HepG2 (cell line): Measurements from ENCODE around the gene ANKRD55. TPM values are rescaled to one million over a fixed set of nuclear protein-coding genes. Genes with fewer than 3 reads are reported as not detected.

Experiments
- ATAC-seq: fragments of 200-7000 bp; cut with Tn5 transposase; 3 replicates; pipeline ENCODE4 v1.9.1; 2020; ENCODE audit warnings: mild to moderate bottlenecking, moderate library complexity
- BruUV-seq: library from RNA; stranded (reverse); fragments of 400-500 nt; replicated peaks from 2 replicates; lab custom pipeline; 2021; lab: Mats Ljungman, UMichigan
- CTCF ChIA-PET: fragments of 300-600 bp; formaldehyde crosslinking; extraction: SDS; loops from one replicate; lab custom pipeline; 2021; ENCODE audit warnings: low total read pairs, inconsistent platforms, low intra/inter-chr PET ratio; lab: Yijun Ruan, JAX
- POLR2A ChIA-PET: fragments of 350-600 bp; sonication (Branson Sonifier 250); formaldehyde crosslinking; loops from one replicate; lab custom pipeline; 2020; ENCODE audit warnings: antibody characterized with exemption, inconsistent platforms; lab: Yijun Ruan, JAX
- DNase-seq: peaks from one replicate; pipeline ENCODE4 v3.0.0-alpha.2; 2015; ENCODE audit warnings: low spot score
- FAIRE-seq: peaks from 3 replicates; lab custom pipeline; 2011; peaks lifted over from hg19 to GRCh38; lab: Jason Lieb, UNC
- H2AFZ ChIP-seq: one replicate; pipeline ENCODE4 v1.6.1; 2011; ENCODE audit warnings: low read length, inconsistent platforms
- H3K27ac ChIP-seq: fragments of 300-600 bp; 3 replicates; pipeline ENCODE4 v1.8.0; 2011; ENCODE audit warnings: mixed run types, mild to moderate bottlenecking, mixed read lengths, low read length, inconsistent platforms; ENCODE audit not compliant: insufficient read depth; ENCODE audit errors: extremely low read length
- H3K27me3 ChIP-seq, 2 experiments: fragments of 200-600 bp in 1 of 2; 2 replicates in 1 of 2; 3 replicates in 1 of 2; pipeline versions ENCODE4 v1.6.0 to v1.8.0; 2011; ENCODE audit warnings: low read length in 2 of 2, mild to moderate bottlenecking in 2 of 2, moderate library complexity in 2 of 2, inconsistent platforms in 1 of 2; ENCODE audit not compliant: insufficient read depth in 2 of 2, control insufficient read depth in 1 of 2
- H3K36me3 ChIP-seq, 2 experiments: fragments of 200-600 bp in 1 of 2; replicated peaks in 1 of 2; 2 replicates in 1 of 2; 3 replicates in 1 of 2; pipeline versions ENCODE4 v1.5.1 to v1.8.0; 2011; ENCODE audit warnings: low read length in 2 of 2, inconsistent platforms in 1 of 2; ENCODE audit not compliant: insufficient read depth in 2 of 2, control insufficient read depth in 1 of 2
- H3K4me1 ChIP-seq: 2 replicates; pipeline ENCODE4 v1.5.1; 2012; ENCODE audit warnings: low read length, inconsistent platforms; ENCODE audit not compliant: insufficient read depth
- H3K4me2 ChIP-seq: 2 replicates; pipeline ENCODE4 v1.6.0; 2011; ENCODE audit warnings: low read depth, low read length, inconsistent platforms
- H3K4me3 ChIP-seq, 3 experiments: fragments of 200-600 bp in 1 of 3; sonication (generic), shearing (Covaris generic) in 1 of 3; replicated peaks in 1 of 3; 2 replicates each; pipeline ENCODE4 v1.5.1; 2011 to 2016; ENCODE audit warnings: low read length in 3 of 3, inconsistent platforms in 2 of 3, low read depth in 2 of 3, mild to moderate bottlenecking in 2 of 3, control low read depth in 1 of 3, mixed read lengths in 1 of 3; ENCODE audit not compliant: insufficient read depth in 1 of 3
- H3K79me2 ChIP-seq: one replicate; pipeline ENCODE4 v1.6.1; 2011; ENCODE audit warnings: low read length, inconsistent platforms; ENCODE audit not compliant: insufficient read depth
- H3K9ac ChIP-seq: 2 replicates; pipeline ENCODE4 v1.6.0; 2011; ENCODE audit warnings: mild to moderate bottlenecking, low read depth, low read length, inconsistent platforms; ENCODE audit not compliant: insufficient read depth
- H3K9me3 ChIP-seq: 2 replicates; pipeline ENCODE4 v1.5.1; 2012; ENCODE audit warnings: mild to moderate bottlenecking, low read length
- H4K20me1 ChIP-seq: 2 replicates; pipeline ENCODE4 v1.6.0; 2011; ENCODE audit warnings: inconsistent platforms, mild to moderate bottlenecking, low read length, moderate library complexity; ENCODE audit not compliant: insufficient read depth
- BCL6 ChIP-seq: IDR thresholded peaks from 2 replicates; pipeline ENCODE4 v1.6.1; 2016; ENCODE audit warnings: missing genetic modification reagents, missing compliant biosample characterization
- FOSL2 ChIP-seq: sonication (generic); formaldehyde crosslinking; IDR thresholded peaks from 2 replicates; pipeline ENCODE4 v1.4.0; 2020; ENCODE audit warnings: missing genetic modification reagents
- KDM6A ChIP-seq: IDR thresholded peaks from 2 replicates; pipeline ENCODE4 v1.6.1; 2016; ENCODE audit warnings: low read depth
- SP5 ChIP-seq: IDR thresholded peaks from 2 replicates; pipeline ENCODE4 v1.6.1; 2016; ENCODE audit warnings: low read depth, borderline replicate concordance
- ZNF101 ChIP-seq: sonication (generic); formaldehyde crosslinking; IDR thresholded peaks from 2 replicates; pipeline ENCODE4 v1.4.0; 2020; ENCODE audit warnings: mild to moderate bottlenecking, low read depth, missing genetic modification reagents, borderline replicate concordance
- ZNF501 ChIP-seq: sonication (generic); formaldehyde crosslinking; IDR thresholded peaks from 2 replicates; pipeline ENCODE4 v1.5.1; 2020; ENCODE audit warnings: mild to moderate bottlenecking, moderate library complexity, missing genetic modification reagents
- ZNF850 ChIP-seq: sonication (generic); formaldehyde crosslinking; conservative IDR thresholded peaks from 2 replicates; pipeline ENCODE4 v1.9.0; 2021; ENCODE audit warnings: mild to moderate bottlenecking, missing genetic modification reagents
- WGBS: methylation state at CpG from one replicate; pipeline ENCODE4 v1.1.6; 2017; ENCODE audit warnings: low lambda C conversion rate; 5-methylcytosine and 5-hydroxymethylcytosine counted together
- in situ Hi-C: cut with HindIII; loops from 2 replicates; pipeline ENCODE4 v1.10.0; 2017; ENCODE audit warnings: low pct_unique_long_range_greater_than_20kb; ENCODE audit not compliant: extremely low pct_ligation_motif_present
- intact Hi-C: fragments of 100-400 bp; cut with micrococcal nuclease; formaldehyde crosslinking; loops from one replicate; pipeline ENCODE4 v1.10.0; 2022; ENCODE audit not compliant: unreplicated experiment
- polyA plus RNA-seq, 8 experiments: library from polyadenylated mRNA; depleted of rRNA in 3 of 8; stranded (reverse) in 7 of 8; unstranded in 1 of 8; fragments of >200 nt; fragmentation: Illumina TruSeq in 4 of 8; extraction: Trizol in 4 of 8; gene quantifications; 2 replicates each; pipeline versions ENCODE4 v1.2.1 to v1.2.3, GENCODE V29; 2011 to 2016; ENCODE audit warnings: low read depth in 4 of 8, missing spikeins in 1 of 8, mixed read lengths in 1 of 8; ENCODE audit not compliant: insufficient read depth in 1 of 8
- total RNA-seq, 5 experiments: library from RNA; depleted of rRNA; stranded (reverse); fragments of >200 nt; fragmentation: Illumina TruSeq; extraction: Trizol; gene quantifications; 2 replicates each; pipeline ENCODE4 v1.2.3, GENCODE V29; 2016; ENCODE audit warnings: low read depth in 1 of 5
- TF ChIP-seq, protein P1 (sequence below): sonication (generic); formaldehyde crosslinking; IDR thresholded peaks from 2 replicates; pipeline ENCODE4 v1.5.1; 2020; ENCODE audit warnings: mild to moderate bottlenecking, missing genetic modification reagents
- TF ChIP-seq, protein P2 (sequence below): sonication (generic); formaldehyde crosslinking; IDR thresholded peaks from 2 replicates; pipeline ENCODE4 v1.9.0; 2022; ENCODE audit warnings: low read depth, missing genetic modification reagents
- TF ChIP-seq, protein P3 (sequence below): sonication (generic); formaldehyde crosslinking; IDR thresholded peaks from 2 replicates; pipeline ENCODE4 v1.4.0; 2020; ENCODE audit warnings: missing genetic modification reagents
- TF ChIP-seq, protein P4 (sequence below): sonication (generic); formaldehyde crosslinking; IDR thresholded peaks from 2 replicates; pipeline ENCODE4 v1.5.1; 2020; ENCODE audit warnings: missing genetic modification reagents, mild to moderate bottlenecking, borderline replicate concordance
- TF ChIP-seq, protein P5 (sequence below): sonication (generic); formaldehyde crosslinking; IDR thresholded peaks from 2 replicates; pipeline ENCODE4 v1.5.1; 2020; ENCODE audit warnings: mild to moderate bottlenecking, moderate library complexity, missing genetic modification reagents

The ANKRD55 gene
- total and polyA plus RNA-seq, 2 of the 13 experiments (the other 11 are each of a cell fraction or from before 2014, with no cell fraction given): 0.11 to 0.28 TPM

DNA sequence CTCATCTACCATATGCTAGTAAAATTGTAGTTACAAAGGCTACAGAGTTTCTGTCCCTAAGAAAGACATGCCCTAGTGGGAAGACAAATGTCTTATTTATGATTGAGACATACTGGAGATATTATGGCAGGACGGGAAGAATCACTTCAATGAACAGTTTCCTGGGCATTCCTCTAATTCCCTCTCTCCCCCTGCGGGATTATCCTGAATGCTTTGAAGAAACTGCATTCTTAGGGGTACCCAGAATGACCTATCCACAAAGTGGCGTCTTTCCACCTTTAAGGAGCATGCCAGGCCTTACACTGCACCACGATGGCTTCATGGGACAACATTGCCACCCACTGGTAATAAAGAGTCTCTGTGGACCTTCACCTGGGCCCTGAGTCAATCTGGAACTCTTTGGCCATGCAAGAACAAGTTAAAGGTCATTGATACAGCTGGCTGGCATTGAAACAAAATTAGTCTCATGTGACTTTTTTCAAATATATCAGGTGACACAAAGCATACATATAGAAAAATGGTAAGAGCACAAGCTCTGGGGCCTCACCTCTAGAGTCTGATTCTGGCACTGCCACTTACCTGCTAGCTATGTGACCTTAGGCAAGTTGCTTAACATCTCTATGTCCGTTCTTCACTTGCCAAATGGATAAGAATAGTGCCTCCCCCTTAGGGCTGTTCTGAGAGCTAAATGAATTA, 32.0 kb downstream of the ANKRD55 start (continued):
- TF ChIP-seq, protein P1, sequence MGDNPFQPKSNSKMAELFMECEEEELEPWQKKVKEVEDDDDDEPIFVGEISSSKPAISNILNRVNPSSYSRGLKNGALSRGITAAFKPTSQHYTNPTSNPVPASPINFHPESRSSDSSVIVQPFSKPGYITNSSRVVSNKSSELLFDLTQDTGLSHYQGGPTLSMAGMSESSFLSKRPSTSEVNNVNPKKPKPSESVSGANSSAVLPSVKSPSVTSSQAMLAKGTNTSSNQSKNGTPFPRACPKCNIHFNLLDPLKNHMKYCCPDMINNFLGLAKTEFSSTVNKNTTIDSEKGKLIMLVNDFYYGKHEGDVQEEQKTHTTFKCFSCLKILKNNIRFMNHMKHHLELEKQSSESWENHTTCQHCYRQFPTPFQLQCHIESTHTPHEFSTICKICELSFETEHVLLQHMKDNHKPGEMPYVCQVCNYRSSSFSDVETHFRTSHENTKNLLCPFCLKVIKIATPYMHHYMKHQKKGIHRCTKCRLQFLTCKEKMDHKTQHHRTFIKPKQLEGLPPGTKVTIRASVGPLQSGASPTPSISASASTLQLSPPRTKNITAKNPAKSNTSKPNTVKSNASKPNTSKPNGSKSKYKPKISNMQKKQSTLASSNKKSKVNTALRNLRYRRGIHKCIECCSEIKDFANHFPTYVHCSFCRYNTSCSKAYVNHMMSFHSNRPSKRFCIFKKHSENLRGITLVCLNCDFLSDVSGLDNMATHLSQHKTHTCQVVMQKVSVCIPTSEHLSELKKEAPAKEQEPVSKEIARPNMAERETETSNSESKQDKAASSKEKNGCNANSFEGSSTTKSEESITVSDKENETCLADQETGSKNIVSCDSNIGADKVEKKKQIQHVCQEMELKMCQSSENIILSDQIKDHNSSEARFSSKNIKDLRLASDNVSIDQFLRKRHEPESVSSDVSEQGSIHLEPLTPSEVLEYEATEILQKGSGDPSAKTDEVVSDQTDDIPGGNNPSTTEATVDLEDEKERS (CRISPR knock-in tag): no peak
- TF ChIP-seq FOSL2 (CRISPR knock-in tag): peak; percentile 65
- TF ChIP-seq, protein P2, sequence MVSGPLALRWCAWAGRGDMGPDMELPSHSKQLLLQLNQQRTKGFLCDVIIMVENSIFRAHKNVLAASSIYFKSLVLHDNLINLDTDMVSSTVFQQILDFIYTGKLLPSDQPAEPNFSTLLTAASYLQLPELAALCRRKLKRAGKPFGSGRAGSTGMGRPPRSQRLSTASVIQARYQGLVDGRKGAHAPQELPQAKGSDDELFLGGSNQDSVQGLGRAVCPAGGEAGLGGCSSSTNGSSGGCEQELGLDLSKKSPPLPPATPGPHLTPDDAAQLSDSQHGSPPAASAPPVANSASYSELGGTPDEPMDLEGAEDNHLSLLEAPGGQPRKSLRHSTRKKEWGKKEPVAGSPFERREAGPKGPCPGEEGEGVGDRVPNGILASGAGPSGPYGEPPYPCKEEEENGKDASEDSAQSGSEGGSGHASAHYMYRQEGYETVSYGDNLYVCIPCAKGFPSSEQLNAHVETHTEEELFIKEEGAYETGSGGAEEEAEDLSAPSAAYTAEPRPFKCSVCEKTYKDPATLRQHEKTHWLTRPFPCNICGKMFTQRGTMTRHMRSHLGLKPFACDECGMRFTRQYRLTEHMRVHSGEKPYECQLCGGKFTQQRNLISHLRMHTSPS (CRISPR knock-in tag): no peak
- no peak for TF ChIP-seq ZNF850 (CRISPR knock-in tag)
- TF ChIP-seq, all 625 proteins: peak for 108

DNA sequence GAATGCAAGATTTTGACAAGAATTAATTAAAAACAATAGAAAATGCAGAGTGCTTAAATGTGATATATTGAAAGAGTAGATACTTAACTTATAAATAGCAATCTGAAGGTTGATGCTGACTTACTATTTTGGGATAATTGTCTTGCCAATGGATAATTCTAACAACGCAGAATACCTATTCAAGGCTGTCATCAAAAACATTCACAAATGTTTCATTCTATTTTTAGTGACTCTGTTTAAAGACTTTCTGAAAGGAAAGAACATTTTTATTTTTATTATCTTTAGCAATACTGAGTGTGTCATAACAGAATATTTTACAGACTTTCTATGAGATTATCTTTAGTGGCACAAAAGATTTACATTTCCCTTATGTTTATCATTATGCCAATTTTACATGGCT, 38.1 kb downstream of the ANKRD55 start:
- in situ Hi-C loops (no loop called here), intact Hi-C loops (no loop called here)
- Histone ChIP-seq H3K27ac (no peak overlapping the region), H4K20me1 (no peaks in the 10 kb centered on the region), H3K4me1 (no peaks in the 10 kb centered on the region), H3K79me2 (no peaks in the 10 kb centered on the region), H3K9ac (no peak overlapping the region), H2AFZ (no peak overlapping the region), H3K9me3 (no peaks in the 10 kb centered on the region), H3K4me2 (no peak overlapping the region), H3K4me3 (no peak overlapping the region), H3K27me3 (no peaks in the 10 kb centered on the region), H3K36me3 (no peaks in the 10 kb centered on the region)
- DNase-seq (no peak), ATAC-seq (no peak), FAIRE-seq (no peak)
- 91% methylated on average over 1 of the region's 1 CpG for whole genome bisulfite sequencing
- ChIA-PET CTCF (no interaction called here), POLR2A (no interaction called here)
- no TSS peak for BruUV-seq
- TF ChIP-seq SP5 (no peak), BCL6 (CRISPR knock-in tag) (no peak), ZNF101 (CRISPR knock-in tag) (no peak), ZNF501 (CRISPR knock-in tag) (no peak), KDM6A (CRISPR knock-in tag) (no peak)
- TF ChIP-seq, protein P3, sequence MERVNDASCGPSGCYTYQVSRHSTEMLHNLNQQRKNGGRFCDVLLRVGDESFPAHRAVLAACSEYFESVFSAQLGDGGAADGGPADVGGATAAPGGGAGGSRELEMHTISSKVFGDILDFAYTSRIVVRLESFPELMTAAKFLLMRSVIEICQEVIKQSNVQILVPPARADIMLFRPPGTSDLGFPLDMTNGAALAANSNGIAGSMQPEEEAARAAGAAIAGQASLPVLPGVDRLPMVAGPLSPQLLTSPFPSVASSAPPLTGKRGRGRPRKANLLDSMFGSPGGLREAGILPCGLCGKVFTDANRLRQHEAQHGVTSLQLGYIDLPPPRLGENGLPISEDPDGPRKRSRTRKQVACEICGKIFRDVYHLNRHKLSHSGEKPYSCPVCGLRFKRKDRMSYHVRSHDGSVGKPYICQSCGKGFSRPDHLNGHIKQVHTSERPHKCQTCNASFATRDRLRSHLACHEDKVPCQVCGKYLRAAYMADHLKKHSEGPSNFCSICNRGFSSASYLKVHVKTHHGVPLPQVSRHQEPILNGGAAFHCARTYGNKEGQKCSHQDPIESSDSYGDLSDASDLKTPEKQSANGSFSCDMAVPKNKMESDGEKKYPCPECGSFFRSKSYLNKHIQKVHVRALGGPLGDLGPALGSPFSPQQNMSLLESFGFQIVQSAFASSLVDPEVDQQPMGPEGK (CRISPR knock-in tag): no peak
- TF ChIP-seq, protein P4, sequence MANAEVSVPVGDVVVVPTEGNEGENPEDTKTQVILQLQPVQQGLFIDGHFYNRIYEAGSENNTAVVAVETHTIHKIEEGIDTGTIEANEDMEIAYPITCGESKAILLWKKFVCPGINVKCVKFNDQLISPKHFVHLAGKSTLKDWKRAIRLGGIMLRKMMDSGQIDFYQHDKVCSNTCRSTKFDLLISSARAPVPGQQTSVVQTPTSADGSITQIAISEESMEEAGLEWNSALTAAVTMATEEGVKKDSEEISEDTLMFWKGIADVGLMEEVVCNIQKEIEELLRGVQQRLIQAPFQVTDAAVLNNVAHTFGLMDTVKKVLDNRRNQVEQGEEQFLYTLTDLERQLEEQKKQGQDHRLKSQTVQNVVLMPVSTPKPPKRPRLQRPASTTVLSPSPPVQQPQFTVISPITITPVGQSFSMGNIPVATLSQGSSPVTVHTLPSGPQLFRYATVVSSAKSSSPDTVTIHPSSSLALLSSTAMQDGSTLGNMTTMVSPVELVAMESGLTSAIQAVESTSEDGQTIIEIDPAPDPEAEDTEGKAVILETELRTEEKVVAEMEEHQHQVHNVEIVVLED (CRISPR knock-in tag): no peak
- TF ChIP-seq, protein P5, sequence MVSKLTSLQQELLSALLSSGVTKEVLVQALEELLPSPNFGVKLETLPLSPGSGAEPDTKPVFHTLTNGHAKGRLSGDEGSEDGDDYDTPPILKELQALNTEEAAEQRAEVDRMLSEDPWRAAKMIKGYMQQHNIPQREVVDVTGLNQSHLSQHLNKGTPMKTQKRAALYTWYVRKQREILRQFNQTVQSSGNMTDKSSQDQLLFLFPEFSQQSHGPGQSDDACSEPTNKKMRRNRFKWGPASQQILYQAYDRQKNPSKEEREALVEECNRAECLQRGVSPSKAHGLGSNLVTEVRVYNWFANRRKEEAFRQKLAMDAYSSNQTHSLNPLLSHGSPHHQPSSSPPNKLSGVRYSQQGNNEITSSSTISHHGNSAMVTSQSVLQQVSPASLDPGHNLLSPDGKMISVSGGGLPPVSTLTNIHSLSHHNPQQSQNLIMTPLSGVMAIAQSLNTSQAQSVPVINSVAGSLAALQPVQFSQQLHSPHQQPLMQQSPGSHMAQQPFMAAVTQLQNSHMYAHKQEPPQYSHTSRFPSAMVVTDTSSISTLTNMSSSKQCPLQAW (CRISPR knock-in tag): no peak
